GM12892 (cell line): Measurements from ENCODE around the gene LZTS3.

Experiments
- POLR2A ChIP-seq: IDR thresholded peaks from 2 replicates; pipeline ENCODE4 v1.6.1; 2011; ENCODE audit warnings: low read depth, low read length, control low read depth
- POLR2AphosphoS5 ChIP-seq: IDR thresholded peaks from 2 replicates; pipeline ENCODE4 v1.6.1; 2011; ENCODE audit warnings: low read depth, low read length, control low read depth

- no peak for TF ChIP-seq POLR2AphosphoS5
- no peak for TF ChIP-seq POLR2A
Observed at GRCh38 chr20:3166338-3166912, 6.9 kb downstream of the LZTS3 start.
